GM12801 (cell line): ENCODE measurements around the gene GCNA.

ENCODE experiments used
- TF ChIP-seq, protein P1 (sequence below): IDR thresholded peaks from one replicate; pipeline ENCODE4 v1.5.1; 2011; ENCODE audit warnings: control low read depth; ENCODE audit not compliant: insufficient read length; ENCODE audit errors: extremely low read depth

GCNA gene

DNA sequence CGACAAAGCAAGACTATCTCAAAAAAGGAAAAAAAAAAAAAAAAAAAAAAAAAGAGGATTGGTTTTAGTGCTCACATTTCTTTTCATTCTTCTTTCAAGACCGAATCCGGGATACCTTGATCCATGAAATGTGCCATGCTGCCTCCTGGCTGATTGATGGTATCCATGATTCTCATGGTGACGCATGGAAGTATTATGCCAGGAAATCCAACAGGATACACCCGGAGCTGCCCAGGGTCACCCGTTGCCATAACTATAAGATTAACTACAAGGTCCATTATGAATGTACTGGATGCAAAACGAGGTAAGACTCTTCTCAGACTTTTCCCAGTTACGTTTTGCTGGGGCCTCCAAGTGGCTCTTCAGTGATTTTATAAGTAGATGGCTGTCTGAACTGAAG, 34.0 kb downstream of the GCNA start:
- TF ChIP-seq, protein P1, sequence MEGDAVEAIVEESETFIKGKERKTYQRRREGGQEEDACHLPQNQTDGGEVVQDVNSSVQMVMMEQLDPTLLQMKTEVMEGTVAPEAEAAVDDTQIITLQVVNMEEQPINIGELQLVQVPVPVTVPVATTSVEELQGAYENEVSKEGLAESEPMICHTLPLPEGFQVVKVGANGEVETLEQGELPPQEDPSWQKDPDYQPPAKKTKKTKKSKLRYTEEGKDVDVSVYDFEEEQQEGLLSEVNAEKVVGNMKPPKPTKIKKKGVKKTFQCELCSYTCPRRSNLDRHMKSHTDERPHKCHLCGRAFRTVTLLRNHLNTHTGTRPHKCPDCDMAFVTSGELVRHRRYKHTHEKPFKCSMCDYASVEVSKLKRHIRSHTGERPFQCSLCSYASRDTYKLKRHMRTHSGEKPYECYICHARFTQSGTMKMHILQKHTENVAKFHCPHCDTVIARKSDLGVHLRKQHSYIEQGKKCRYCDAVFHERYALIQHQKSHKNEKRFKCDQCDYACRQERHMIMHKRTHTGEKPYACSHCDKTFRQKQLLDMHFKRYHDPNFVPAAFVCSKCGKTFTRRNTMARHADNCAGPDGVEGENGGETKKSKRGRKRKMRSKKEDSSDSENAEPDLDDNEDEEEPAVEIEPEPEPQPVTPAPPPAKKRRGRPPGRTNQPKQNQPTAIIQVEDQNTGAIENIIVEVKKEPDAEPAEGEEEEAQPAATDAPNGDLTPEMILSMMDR, result no peak

DNA sequence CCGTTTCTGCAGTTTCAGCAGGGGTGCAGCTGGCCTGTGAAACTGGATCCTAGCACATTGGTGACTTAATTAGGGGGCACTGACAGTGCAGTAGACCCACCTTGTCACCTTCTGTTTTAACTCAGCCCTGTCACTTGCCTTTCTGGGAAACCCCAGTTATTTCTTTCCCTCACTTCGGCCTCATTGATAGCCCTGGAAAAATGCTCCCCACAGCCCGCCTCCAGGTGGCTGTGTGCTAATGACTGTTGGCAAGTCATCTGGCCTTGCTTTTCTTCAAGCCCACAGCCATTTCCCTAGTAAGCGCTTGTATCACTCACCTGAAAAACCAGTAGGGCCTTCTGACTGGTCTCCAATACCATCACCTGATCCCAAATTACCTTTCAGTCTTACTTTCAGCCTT, 36.8 kb downstream of the GCNA start:
- TF ChIP-seq, protein P1, result no peak

DNA sequence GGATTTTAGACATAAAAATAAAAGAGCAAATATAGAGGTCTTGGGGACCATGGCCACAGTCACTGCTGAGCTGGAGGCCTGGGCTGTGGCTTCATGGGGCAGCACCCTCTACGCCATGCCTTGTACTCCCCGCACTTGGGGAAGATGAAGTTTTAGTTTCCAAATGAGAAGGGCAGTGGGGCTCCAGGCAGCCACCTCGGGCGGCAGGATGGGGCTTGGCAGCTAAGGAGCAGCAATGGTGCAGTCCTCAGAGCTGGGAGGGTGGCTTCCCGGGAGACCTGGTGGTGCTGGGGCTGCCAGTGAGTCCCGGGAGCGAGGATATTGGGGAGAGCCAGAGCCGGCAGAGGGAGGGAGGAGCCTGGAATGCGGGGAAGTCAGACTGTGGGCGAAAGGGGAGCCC, 37.7 kb downstream of the GCNA start:
- TF ChIP-seq, protein P1, result no peak

DNA sequence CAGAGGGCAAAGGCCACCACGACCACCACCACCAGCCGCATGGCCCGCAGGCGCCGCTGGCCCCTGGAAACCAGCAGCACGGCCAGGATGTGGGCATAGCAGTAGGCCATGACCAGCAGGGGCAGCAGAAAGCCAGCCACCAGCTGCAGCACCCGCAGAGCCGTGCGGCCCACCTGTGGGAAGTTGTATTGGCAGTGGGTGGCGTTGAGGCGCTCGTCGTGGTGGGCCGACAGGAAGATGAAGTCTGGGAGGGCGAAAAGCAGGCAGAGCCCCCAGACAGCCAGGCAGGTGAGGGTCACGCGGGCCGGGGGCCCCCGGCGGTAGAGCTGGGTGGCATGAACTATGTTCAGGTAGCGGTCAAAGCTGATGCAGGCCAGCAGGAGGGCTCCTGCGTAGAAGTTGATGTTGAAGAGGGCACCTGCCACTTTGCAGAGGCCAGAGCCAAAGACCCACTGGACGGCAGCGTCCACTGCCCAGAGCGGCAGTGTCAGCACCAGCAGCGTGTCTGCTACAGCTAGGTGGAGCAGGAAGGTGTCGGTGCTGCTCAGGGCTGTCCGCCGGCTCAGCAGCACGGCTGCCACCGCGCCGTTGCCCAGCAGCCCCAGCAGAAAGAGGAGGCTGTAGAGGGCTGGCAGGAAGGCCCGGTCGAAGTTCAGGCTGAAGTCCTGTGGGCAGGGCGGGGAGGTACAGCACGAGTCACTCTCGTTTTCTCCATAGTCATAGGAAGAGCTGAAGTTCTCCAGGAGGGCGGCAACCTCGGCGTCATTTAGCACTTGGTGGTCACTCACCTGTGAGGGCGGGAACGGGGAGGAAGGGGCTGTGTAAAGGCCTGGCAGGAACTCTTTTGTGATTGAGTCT, 38.7 kb downstream of the GCNA start:
- TF ChIP-seq, protein P1, result no peak

DNA sequence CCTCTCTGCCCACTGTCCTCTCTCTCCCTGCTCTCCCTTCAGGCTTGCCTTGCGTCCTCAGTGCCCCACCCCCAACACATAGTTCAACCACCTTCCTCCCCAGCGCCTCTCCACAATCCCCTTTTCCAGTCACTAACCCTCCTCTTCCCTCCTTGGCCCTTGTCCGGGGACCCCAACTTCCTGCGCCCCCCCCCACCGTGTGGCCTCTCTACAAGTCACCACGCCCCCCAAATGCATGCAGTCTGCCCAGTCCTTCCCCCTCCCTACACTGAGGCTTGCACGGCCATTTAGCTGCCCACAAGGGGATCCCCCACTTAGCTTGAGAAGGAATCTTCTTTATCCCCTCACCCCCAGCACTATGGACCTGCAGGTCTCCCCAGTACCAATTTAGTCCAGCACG, 39.5 kb downstream of the GCNA start:
- TF ChIP-seq, protein P1, result no peak

DNA sequence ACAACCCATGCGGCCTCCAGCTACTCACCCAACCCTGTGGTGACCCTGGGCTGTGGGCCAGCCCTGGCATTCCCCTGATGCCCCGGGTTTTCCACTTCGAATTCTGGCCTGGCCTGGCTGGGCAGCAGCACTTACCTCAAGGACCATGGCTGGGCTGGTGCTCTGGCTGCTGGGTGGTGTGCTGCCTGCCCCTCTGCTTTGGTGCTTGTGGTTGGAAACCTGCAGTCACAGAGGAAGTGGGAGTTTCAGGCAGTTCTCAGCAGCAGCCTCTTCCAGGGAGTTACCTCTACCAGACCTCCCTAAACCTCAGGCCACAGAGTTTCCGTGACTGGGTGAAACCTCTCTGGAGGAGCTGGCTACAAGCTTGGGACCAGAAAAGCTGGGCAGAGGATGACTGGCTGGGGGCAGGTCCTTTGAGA, 40.1 kb downstream of the GCNA start, which contains the start of gene CXCR3:
Gene CXCR3, minus strand, starts transcription at position 209 of the 419 bp plus-strand sequence. Its CDS starts 62 bp downstream, at position 147.
- TF ChIP-seq, protein P1, result no peak

DNA sequence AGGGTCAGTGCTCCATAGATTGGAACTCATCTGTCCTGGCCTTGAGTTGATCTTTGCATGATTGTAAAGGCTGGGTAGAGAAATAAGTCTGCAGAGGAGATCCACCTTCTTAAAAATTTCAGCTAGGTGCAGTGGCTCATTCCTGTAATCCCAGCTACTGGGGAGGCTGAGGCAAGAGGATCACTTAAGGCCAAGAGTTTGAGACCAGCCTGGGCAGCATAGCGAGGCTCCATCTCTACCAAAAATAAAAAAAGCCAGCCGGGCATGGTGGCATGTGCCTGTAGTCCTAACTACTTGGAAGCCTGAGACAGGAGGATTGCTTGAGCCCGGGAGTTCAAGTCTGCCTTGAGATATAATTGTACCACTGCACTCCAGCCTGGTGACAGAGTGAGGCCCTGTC, 40.5 kb downstream of the GCNA start:
- TF ChIP-seq, protein P1, result no peak
